HepG2 (cell line): Measurements from ENCODE around the gene LHX3. TPM values are rescaled to one million over a fixed set of nuclear protein-coding genes. Genes with fewer than 3 reads are reported as not detected.
A peak's percentile ranks its signal among the peaks of the same experiment; 100 is the strongest.

ENCODE experiments used
- AHDC1 ChIP-seq: sonication (generic); formaldehyde crosslinking; IDR thresholded peaks from 2 replicates; pipeline ENCODE4 v1.5.1; 2020; ENCODE audit warnings: mild to moderate bottlenecking, missing genetic modification reagents, borderline replicate concordance
- CTCF ChIP-seq: sonication (generic); formaldehyde crosslinking; IDR thresholded peaks from 2 replicates; pipeline ENCODE4 v1.5.0; 2020; ENCODE audit warnings: mild to moderate bottlenecking, missing genetic modification reagents, moderate library complexity
- GABPA ChIP-seq, 2 experiments: IDR thresholded peaks; 2 replicates each; pipeline ENCODE4 v1.6.1; 2011 to 2016; ENCODE audit warnings: low read depth in 2 of 2, low read length in 1 of 2, missing biosample characterization in 1 of 2, missing genetic modification characterization in 1 of 2
- GFI1 ChIP-seq: sonication (generic); formaldehyde crosslinking; IDR thresholded peaks from 2 replicates; pipeline ENCODE4 v1.5.0; 2020; ENCODE audit warnings: missing genetic modification reagents, mild to moderate bottlenecking, borderline replicate concordance
- HES4 ChIP-seq: sonication (generic); formaldehyde crosslinking; IDR thresholded peaks from 2 replicates; pipeline ENCODE4 v1.9.0; 2021; ENCODE audit warnings: mild to moderate bottlenecking, missing genetic modification reagents, borderline replicate concordance
- HNRNPK ChIP-seq: fragments of 200-400 bp; formaldehyde crosslinking; IDR thresholded peaks from 2 replicates; pipeline ENCODE4 v1.6.1; 2018; ENCODE audit warnings: low read length, low read depth, moderate library complexity, mild to moderate bottlenecking; ENCODE audit not compliant: poor library complexity, severe bottlenecking
- KDM1A ChIP-seq: IDR thresholded peaks from 2 replicates; pipeline ENCODE4 v1.6.1; 2016; ENCODE audit warnings: missing compliant biosample characterization
- NFRKB ChIP-seq: fragments of 450-650 bp; IDR thresholded peaks from 2 replicates; pipeline ENCODE4 v1.6.1; 2017
- PHF21A ChIP-seq: sonication (generic); formaldehyde crosslinking; IDR thresholded peaks from 2 replicates; pipeline ENCODE4 v1.5.0; 2020; ENCODE audit warnings: mild to moderate bottlenecking, missing genetic modification reagents
- POLR2AphosphoS2 ChIP-seq: IDR thresholded peaks from 2 replicates; pipeline ENCODE4 v1.6.1; 2011; ENCODE audit warnings: low read depth, low read length, improper control_type of control experiment
- RCOR2 ChIP-seq: IDR thresholded peaks from 2 replicates; pipeline ENCODE4 v1.6.1; 2016; ENCODE audit warnings: missing biosample characterization, missing genetic modification reagents
- SRSF4 ChIP-seq: fragments of 200-400 bp; formaldehyde crosslinking; IDR thresholded peaks from one replicate; pipeline ENCODE4 v1.6.1; 2018; ENCODE audit warnings: mild to moderate bottlenecking, low read depth, low read length, moderate library complexity; ENCODE audit not compliant: poor library complexity, severe bottlenecking
- ZBTB7B ChIP-seq: sonication (generic); formaldehyde crosslinking; IDR thresholded peaks from 2 replicates; pipeline ENCODE4 v1.4.0; 2020; ENCODE audit warnings: missing genetic modification reagents
- ZGPAT ChIP-seq: IDR thresholded peaks from 2 replicates; pipeline ENCODE4 v1.6.1; 2016; ENCODE audit warnings: mild to moderate bottlenecking
- ZNF256 ChIP-seq: sonication (generic); formaldehyde crosslinking; conservative IDR thresholded peaks from 2 replicates; pipeline ENCODE4 v1.4.0; 2020; ENCODE audit warnings: missing genetic modification reagents
- ZNF282 ChIP-seq: fragments of 450-650 bp; IDR thresholded peaks from 2 replicates; pipeline ENCODE4 v1.6.1; 2018; ENCODE audit not compliant: partially characterized antibody
- ZNF44 ChIP-seq: sonication (generic); formaldehyde crosslinking; IDR thresholded peaks from 2 replicates; pipeline ENCODE4 v1.5.1; 2020; ENCODE audit warnings: mild to moderate bottlenecking, missing genetic modification reagents
- ZNF446 ChIP-seq: sonication (generic); formaldehyde crosslinking; IDR thresholded peaks from 2 replicates; pipeline ENCODE4 v1.5.0; 2020; ENCODE audit warnings: mild to moderate bottlenecking, missing genetic modification reagents
- ZNF547 ChIP-seq: sonication (generic); formaldehyde crosslinking; IDR thresholded peaks from 2 replicates; pipeline ENCODE4 v1.5.1; 2020; ENCODE audit warnings: mild to moderate bottlenecking, missing genetic modification reagents
- polyA plus RNA-seq, 8 experiments: library from polyadenylated mRNA; depleted of rRNA in 3 of 8; stranded (reverse) in 7 of 8; unstranded in 1 of 8; fragments of >200 nt; fragmentation: Illumina TruSeq in 4 of 8; extraction: Trizol in 4 of 8; gene quantifications; 2 replicates each; pipeline versions ENCODE4 v1.2.1 to v1.2.3, GENCODE V29; 2011 to 2016; ENCODE audit warnings: low read depth in 4 of 8, missing spikeins in 1 of 8, mixed read lengths in 1 of 8; ENCODE audit not compliant: insufficient read depth in 1 of 8
- total RNA-seq, 5 experiments: library from RNA; depleted of rRNA; stranded (reverse); fragments of >200 nt; fragmentation: Illumina TruSeq; extraction: Trizol; gene quantifications; 2 replicates each; pipeline ENCODE4 v1.2.3, GENCODE V29; 2016; ENCODE audit warnings: low read depth in 1 of 5
- TF ChIP-seq, protein P1 (sequence below): sonication (generic); formaldehyde crosslinking; IDR thresholded peaks from 2 replicates; pipeline ENCODE4 v1.5.0; 2020; ENCODE audit warnings: missing genetic modification reagents, mild to moderate bottlenecking, borderline replicate concordance

Gene LHX3
- total and polyA plus RNA-seq, 2 of the 13 experiments (the other 11 are each of a cell fraction or from before 2014, with no cell fraction given), result not detected

DNA sequence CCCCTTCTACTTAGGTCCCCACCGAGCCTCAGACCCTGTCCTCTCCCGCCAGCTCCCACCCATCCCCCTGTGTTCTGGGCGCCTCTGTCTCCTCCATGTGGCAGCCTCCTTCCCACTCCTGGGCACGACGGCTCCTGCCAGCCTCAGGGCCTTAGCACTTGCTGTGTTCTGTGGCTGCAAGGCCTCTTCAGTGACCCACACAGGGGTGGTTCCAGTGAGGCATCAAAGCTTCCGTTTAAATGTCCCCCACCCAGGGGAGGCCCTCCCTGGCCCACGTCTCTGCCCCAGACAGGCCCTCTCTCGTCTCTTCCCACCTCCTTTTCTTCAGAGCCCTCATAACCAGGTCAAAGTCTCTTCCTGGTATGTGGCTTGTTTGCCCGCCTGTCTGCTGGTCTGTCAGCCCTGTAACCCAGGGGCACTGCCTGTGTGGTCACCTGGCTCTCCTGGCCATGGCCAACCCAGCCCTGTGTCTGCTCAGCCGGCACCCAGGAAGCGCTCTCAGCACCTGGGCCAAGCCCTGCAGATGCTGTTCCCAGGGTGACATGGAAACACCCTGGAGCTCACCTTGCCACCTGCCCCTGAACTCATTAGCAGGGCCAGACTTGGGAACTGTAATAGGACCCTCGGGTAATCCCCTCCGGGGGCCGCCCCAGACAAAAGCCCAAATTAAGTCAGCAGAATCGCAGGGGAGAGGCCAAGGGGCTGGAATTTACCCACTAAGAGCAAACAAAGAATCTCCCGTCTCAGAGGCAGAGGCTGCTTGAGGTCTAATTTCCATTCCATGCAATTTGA lies 33.7 kb downstream of the LHX3 start (continued):
- no peak for TF ChIP-seq HNRNPK
- no peak for TF ChIP-seq ZGPAT
- no peak for TF ChIP-seq NFRKB
- TF ChIP-seq RCOR2 (CRISPR knock-in tag), result no peak
- TF ChIP-seq CTCF (CRISPR knock-in tag), result no peak
- TF ChIP-seq ZNF44 (CRISPR knock-in tag), result 0 out of 2 replicates have a peak, but pooled peaks have one; percentile 20
- TF ChIP-seq KDM1A (CRISPR knock-in tag), result 0 out of 2 replicates have a peak, but pooled peaks have one; percentile 52
- TF ChIP-seq GABPA (IDR thresholded peaks at IDR 0.05; ENCODE audit: low read depth, low read length), result no peak
- TF ChIP-seq GABPA (CRISPR knock-in tag; IDR thresholded peaks at IDR 0.05; ENCODE audit: low read depth), result no peak
- TF ChIP-seq ZNF446 (CRISPR knock-in tag), result no peak
- no peak for TF ChIP-seq GFI1
- TF ChIP-seq HES4 (CRISPR knock-in tag), result no peak
- TF ChIP-seq, protein P1, sequence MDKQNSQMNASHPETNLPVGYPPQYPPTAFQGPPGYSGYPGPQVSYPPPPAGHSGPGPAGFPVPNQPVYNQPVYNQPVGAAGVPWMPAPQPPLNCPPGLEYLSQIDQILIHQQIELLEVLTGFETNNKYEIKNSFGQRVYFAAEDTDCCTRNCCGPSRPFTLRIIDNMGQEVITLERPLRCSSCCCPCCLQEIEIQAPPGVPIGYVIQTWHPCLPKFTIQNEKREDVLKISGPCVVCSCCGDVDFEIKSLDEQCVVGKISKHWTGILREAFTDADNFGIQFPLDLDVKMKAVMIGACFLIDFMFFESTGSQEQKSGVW (CRISPR knock-in tag), result no peak
- TF ChIP-seq AHDC1 (CRISPR knock-in tag), result no peak
- 0 out of 2 replicates have a peak, but pooled peaks have one; percentile 50 for TF ChIP-seq ZNF547 (CRISPR knock-in tag)
- no peak for TF ChIP-seq POLR2AphosphoS2
- no peak for TF ChIP-seq ZNF256
- TF ChIP-seq PHF21A (CRISPR knock-in tag), result peak; percentile 38; the same call in 1 of the 2 replicates
- TF ChIP-seq SRSF4, result no peak
- TF ChIP-seq ZNF282, result no peak
- TF ChIP-seq ZBTB7B (CRISPR knock-in tag), result peak; percentile 15; the same call in 1 of the 2 replicates
